Kasumi-1 (cell line): ENCODE results near the gene FNTB.

ENCODE experiments used
- DNase-seq, 2 experiments: peaks; one replicate each; lab custom pipeline; 2025; lab: John Stamatoyannopoulos, UW

Gene FNTB

DNA sequence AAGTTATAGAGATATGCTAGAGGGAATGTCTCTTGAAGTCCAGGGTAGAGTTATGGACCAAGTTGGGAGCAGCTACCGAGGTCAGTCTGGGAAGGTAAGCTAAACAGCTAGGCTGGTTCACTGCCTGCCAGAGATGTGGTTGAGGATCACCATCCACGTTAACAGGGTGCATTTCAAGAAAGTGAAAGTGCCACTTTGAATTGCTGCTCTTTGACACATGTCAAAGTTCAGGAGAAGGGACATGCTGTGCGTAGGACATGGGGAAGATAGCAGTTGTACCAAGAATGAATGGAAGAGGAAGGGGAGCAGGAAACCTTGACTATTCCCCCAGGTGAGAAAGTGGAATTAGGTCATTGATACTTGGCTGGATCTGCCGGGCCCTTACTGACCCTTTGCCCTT, 66.1 kb downstream of the FNTB start:
- no peak for DNase-seq

DNA sequence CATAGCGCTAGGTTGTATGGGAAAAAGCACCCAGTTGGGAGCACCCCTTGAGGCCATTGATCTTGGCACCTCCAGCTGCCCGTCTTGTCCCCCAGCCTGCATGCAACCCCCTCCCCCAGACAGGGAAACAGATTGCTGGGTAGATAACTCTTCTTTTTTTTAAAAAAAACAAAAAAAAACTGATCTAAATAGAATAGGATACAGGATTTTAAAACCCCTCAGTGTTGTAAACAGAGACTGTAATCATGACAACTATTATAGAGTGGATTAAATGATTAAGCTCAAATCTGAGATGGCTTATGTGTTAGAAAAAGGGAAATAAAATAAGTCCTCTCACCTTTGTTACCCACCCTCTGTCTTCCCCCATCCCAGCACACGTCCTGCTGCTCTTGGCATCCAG, 66.8 kb downstream of the FNTB start:
- DNase-seq: no peak

DNA sequence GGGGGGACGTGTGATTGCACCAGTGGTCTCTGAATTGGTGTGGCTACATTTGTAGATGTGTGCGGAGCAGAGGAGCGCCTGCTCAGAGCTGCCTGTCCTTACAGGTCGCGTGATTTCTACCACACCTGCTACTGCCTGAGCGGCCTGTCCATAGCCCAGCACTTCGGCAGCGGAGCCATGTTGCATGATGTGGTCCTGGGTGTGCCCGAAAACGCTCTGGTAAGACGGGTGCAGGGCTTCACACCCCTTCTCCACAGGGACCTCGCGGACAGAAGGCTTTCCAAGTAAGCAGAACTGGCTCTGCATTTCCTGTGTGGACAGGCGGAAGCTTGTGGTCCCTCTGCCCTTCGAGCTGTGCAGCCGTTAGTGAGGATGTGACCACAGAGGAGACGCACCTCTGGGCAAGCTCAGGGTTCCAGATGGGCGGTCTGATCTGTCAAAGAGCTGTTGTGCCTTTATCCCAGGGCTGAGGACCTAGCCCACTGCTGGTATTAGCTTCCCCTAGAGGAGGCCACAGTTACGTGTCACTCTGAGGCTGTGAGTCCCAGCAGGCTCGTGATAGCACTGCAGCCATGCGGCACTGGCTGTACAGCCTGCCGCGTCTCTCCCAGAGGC, 67.9 kb downstream of the FNTB start:
- peak; percentile 87 to 88 for DNase-seq

DNA sequence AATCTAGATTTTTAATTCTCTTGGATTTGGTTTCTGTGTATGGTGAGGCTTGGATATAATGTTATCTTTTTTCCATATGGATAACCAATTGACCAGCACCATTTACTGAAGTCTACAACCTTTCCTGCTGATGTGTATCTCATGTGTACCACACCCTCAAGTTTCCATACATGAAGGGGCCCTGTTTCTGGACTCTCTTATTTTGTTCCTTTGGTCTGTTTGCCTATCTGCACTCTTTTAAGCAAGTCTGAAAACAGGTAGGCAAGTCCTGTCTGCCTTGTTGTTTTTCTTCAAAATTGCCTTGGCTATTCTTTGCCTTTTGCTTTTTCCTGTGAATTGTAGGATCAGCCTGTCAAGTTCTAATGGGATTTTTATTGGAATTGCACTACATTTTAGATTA, 71.0 kb downstream of the FNTB start:
- DNase-seq: no peak

DNA sequence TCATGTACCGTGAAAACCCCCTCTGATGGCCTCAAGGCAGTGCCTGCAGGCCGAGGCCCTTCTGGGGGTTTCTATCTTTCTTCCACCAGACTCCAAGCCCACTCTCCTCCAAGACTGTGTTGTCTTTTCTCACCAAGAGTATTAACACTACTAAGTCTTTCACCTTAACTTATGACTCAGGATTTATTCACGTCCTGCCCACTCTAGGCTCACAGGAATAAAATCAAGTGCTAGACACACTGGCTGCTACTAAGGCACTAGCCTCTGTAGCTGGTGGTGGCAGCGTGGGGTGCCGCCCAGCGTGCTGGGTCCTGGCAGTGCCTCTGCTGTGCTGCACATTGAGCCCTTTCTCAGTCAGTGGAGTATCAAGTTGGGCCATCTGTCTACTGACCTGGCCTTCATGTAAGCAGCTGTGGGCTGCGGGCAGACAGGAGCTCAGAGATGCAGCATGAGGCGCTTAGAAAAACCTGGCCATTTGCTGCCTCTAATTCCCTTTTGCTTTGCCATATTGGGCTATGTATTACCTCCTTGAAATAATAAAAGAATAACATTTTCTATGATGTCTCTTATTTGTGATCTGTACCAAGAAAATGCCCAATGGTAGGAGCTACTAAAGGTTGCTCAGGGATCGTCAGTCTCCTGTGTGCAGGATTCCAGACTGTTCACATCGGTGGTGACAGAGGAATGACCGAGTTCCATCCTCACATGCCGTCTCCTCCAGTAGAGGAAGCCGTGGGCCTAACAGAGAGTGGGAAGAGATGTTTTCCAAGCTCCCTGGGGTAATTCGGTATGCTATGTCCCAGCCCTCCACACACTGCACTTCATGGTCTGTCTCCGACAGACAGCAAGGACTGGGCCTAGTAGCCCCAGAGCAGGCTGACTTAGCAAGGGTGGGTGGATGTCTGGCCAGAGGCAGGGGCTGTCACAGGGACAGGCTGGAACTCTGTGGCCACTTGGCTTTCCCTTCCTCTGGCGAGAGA, 75.7 kb downstream of the FNTB start:
- DNase-seq: no peak

DNA sequence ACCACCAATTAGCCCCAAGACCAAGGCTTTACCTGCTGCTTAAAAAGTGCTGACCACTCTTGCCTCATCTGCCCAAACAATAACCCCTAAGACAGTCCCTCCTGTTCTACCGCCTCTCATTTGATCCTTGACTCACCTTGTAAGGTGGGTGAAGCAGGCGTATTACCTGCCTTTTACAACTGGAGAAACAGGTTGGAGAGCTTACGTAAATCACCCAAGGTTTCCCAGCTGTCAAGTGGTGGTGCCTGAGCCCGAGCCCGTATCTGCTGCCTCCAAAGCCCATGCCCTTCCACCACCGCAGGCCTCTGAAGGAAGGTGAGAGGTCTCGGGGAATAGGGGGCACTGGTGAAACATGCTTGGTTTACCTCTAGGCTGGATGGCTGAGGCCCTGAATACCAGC, 79.0 kb downstream of the FNTB start:
- no peak for DNase-seq

DNA sequence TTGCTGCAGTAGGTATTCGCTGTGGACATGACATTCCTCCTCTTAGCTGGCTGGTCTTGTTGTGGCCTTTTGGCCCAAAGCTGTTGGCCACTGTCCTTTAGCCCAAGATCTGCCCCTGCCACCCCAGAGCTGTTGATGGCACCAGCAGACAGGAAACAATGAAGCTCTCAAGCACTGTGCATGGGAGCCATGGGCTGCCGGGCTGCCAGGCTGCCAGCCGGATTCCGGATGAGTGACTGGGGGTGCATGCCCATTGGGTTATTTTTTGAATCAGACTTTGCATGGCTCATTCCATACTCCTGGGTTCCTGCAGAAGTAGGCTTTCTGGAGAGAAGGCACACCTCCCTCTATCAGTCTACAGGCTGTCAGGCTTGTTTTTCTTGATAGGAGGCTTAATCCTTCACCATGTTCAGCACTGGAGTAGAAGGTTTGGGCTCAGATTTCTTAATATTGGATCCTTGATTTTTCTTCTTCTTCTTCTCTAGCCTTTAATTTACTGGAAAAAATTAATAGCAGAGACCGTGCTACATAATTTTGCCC, 83.2 kb downstream of the FNTB start:
- no peak for DNase-seq

DNA sequence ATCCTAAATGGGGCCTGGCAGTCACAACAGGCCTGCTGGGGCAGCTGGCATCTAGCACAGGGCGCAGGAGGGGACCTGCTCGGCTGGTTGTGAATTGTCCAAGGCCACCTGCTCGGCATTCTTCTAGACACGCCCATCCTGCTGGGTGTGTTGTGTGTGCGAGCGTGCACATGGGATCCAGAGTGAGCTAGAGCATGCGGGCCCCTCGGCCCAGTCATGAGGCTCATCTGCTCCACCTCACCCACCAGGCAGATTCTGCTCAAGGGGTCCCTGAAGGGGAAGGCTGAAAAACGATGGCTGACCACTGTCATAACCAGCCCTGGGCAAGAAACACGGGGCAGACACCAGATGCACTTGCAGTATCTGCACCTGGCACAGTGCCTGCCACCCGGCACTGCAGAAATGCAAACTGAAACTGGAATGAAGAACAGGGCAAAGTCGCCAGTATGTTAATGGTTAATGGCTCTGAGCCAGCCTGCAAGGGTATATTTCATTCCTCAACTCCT, 83.8 kb downstream of the FNTB start:
- no peak for DNase-seq

DNA sequence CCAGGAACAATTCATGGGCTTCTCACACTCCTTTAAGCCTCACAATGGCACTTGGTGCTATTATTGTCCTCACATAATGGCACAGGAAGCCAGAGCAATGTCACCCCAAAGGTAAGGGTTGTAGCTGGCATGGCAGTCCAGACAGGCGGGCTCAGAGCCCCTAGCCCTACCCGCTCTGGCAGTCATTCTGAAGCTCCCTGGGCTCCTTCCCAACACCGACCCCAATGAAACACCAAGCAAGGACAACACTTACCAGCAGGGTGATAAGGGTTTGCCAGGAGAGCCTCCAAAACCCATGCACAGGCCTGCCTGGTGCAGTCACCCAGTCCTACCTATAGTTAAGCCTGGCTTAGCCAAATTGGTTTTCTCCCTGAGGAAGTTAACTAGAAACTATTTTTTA, 84.8 kb downstream of the FNTB start:
- DNase-seq: no peak

DNA sequence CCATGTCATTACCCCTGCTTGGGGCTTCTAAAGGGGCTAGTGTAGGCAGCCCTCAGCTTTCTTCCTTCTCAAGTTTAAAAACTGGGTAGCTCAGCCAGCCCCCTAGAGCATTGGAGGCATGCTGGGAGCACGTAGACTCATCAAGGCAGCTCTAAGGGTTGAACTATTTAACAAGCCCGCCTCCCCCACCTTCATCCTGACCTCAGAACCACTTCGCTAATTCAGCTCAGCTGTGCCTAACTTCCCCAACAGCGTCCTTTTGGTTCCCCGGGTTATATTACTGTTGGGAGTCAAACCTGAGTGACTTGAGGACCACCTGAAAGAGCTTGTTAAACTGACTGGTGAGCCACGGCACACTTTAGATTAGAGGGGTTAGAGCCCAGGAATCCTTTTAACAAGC, 85.6 kb downstream of the FNTB start:
- peak; percentile 19 to 37 for DNase-seq

DNA sequence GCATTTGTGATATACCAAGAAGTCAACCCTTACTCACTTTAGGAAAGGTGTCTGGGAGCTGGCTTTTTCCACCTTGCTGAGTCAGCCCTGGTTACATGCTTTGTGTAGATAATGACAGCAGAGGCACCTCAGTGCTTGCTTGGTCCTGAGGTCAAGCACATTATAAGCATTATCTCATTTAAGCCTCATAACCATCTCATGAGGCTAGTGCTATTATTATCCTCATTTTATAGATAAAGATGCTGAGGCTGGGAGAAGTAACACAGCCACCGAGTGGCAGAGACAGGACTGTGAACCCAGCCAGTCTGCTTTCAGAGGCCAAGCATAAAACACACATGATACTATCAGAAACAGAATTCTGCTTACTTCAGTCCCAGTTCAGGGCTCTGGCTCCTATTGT, 86.2 kb downstream of the FNTB start:
- no peak for DNase-seq

DNA sequence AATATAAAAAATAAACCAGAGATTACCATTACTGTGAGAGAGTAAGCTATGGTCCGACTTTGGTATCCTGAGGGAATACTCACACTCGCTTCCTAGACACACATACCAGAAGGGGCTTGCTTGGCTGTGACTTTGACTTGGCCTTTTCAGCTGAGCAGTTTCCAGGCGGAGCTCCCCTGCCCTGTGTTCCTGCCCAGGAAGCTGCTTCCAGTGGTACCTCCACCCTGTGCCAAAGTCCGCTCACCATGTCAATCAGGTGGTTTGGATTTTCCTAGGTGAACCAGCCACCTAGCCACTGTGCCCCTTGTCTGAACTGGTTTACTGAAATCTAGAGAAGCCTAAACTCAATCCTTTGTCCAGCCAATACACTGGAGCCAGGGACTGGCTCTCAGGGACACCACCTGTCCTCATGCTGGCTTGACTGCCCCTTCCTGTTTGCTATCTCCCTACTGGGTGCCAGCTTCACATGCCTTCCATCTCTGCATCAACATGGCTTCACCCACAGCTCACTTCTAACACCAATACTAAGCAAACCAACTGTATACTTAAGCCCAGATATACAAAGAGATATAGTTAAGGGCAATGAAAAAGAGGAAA, 87.0 kb downstream of the FNTB start:
- no peak for DNase-seq

DNA sequence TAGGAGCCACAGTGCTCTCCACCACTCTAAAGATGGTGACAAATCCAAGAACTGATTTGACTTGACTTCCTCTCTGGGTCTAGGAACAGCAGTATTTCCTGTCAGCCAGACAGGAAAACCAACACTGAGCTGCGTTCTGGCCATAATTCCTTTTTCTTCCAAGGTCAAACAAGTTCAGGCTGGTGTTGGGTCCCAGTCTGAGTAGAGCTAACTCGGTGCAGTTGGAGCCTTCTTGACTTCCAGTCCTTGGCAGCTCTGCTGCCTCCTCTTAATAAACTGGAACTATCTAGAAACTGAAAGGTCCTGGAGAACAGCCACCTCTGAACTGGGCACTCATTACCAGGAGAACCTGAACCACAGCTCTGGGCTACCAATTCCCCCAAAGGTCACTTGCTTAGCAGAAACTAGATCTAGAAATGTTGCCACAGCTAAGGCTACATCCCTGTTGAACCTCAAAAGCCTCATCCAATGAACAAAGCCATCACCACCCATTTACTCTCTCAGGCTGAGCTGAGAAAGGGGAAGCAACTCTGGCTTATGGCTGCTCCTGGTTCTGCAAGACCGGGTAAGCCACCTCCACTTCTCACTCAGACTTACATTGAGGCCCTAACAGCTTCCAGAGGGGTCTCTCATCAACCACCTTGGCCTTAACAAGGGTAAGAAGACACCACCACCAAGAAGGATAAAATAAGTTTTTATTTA, 87.9 kb downstream of the FNTB start:
- DNase-seq: peak; percentile 77 to 82

DNA sequence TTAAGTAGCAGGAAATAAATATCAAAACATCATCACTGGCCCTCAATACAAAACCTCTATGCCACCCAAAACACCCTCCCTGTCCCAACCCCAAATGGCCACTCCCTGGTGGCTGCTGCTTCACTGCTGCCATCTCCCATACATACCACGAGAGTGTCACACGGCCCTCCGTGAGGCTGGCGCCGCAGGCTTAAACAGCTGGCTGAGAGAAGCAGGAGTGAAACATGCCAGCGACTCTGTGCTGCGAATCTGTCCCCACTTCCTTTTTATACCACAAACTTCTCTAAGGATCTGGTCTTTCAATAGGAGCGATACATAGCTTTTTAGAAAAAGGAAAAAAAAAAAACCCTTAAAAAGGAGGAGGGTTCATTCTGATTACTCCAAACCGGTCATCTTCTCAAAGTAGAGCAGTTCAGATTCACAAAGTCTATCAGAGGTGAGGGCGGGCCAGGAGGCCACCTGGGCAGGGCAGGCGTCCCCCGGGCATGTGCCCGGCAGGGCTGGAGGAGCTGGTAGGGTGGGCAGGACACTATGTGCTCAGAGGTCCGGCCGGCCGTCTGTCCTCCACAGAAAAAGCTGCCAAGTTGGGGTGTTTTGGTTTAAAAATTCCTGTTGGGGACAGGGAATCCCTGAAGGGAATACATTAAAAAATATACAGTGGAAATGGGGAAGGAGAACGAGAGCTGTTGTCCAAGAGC, 89.1 kb downstream of the FNTB start:
- DNase-seq: peak; percentile 14 to 40

DNA sequence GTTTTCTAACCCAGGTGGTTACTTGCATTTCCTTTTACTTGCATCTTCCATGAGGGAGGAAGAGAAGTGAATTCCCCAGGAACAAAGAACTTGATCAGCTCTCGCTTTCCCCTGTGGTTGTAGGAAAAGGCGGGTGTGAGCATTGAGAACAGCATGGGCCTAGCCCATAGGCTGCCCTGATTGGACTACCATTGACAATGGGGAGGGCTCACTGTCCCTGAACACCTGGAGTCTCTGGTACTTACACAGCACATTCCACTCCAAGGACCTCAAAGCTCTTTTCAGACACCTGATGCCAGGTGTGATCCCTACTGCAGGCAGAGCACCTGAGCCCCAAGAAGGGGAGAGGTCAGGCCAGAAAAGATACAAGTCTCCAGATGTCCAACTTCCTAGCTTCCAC, 90.6 kb downstream of the FNTB start:
- no peak for DNase-seq

DNA sequence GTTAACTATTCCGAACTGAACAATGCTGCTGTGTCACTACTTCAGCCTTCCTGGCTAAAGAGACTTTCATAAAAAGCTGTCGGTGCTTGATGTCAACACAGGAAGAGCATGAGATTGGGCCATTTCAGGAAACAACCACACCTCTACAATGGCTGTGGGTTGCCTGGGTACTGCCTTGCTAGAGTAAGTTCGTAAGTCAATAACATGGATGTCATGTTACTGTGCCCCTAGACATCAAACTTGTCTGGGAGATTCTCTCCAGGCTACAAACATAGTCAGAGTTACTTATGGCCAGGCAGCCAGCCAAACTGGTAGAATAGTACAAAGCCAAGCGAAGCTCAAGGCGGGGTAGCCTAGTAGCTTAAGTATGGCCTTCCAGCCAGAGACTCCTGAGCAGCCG, 92.5 kb downstream of the FNTB start:
- DNase-seq: no peak

DNA sequence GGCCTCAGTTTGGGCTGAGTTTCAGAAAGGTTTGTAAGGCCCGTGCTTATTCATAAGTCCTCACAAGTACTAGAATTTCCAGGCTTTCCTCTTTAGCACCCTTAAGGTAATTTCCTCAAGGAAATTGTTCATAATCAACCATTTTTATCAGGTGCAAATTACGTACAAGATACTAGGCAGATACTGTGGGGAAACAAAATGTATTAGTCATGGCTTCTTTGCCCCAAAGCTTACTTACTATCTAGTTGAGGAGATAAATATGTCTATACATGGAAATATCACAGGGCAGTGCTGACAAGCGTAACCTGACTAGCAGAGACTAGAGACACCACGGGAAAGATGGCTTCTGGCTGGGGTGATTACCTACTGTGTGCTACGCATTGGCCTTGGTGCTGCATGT, 93.1 kb downstream of the FNTB start:
- DNase-seq: no peak

DNA sequence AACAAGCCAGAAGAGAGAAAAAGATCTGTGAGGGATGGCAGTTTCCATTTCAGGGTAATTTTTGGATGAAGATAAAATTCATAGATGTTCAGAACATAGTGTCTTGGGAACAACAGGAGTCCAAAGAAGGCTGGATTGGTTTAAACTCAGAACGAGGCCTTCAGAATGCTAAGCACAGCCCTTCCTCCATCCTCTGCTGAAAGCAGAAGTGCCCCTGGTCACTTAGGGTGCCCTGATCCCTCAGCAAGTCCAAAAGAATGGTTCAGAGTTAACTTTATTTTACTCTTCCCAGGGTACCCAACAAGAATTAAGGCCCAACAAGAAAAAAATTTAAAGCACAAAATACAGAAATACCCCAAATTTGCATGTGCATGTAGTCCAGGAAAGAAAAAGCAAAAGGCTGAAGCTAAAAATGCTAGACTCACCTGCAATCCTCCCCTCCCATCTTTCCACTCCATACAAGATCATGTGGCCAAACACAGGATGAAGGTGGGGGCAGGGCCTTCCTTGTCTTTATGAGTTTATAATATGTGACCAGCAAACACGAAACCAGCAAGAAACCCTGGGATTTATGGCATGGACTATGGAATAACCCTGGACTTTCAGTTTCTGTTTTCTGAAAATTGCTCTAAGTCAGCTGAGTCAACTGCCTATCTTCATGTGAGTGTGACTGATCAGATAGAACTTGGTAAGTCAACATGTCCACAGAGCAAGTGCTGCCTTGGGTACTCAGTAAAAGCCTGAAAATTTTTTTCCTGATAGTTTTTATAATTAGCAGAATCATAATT, 94.5 kb downstream of the FNTB start:
- DNase-seq: no peak

DNA sequence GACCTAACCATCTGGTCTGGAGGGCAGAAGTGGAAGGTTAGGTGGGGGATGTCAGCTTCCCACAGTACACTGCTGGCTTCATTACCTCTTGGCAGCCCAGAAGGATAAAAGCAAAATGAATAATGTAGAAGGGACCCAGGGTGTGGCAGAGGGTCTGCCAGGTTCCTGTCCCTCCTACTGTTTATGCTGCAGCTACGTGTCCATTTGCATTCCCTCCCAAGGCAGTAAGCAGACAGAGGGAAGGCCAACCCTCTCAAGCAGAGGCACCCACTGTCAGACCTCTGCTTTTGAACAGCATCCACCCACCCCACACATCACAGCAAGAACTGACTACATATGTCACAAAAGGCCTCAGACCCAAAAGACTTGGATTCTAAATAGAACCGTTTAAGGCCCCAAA, 96.2 kb downstream of the FNTB start:
- DNase-seq: no peak
